IMR-90 (cell line): ENCODE data around the gene SEMA4D.

ENCODE experiments used
- BHLHE40 ChIP-seq: fragments of 150-350 bp; IDR thresholded peaks from 2 replicates; pipeline ENCODE4 v1.6.1; 2016; ENCODE audit warnings: mild to moderate bottlenecking, low read depth, low read length
- CEBPB ChIP-seq: IDR thresholded peaks from 2 replicates; pipeline ENCODE4 v1.6.1; 2012; ENCODE audit warnings: low read depth, low read length, improper control_type of control experiment
- CHD1 ChIP-seq: IDR thresholded peaks from 2 replicates; pipeline ENCODE4 v1.6.1; 2012; ENCODE audit warnings: low read depth, low read length, improper control_type of control experiment
- MAFK ChIP-seq: IDR thresholded peaks from 2 replicates; pipeline ENCODE4 v1.6.1; 2012; ENCODE audit warnings: low read depth, low read length, improper control_type of control experiment
- MAZ ChIP-seq: IDR thresholded peaks from 2 replicates; pipeline ENCODE4 v1.6.1; 2012; ENCODE audit warnings: low read depth, mild to moderate bottlenecking, low read length, improper control_type of control experiment, moderate library complexity, borderline replicate concordance
- MXI1 ChIP-seq: IDR thresholded peaks from 2 replicates; pipeline ENCODE4 v1.6.1; 2012; ENCODE audit warnings: low read depth, mild to moderate bottlenecking, low read length, moderate library complexity, borderline replicate concordance
- POLR2A ChIP-seq: IDR thresholded peaks from 2 replicates; pipeline ENCODE4 v1.6.1; 2012; ENCODE audit warnings: mild to moderate bottlenecking, low read depth, low read length
- RAD21 ChIP-seq: IDR thresholded peaks from 2 replicates; pipeline ENCODE4 v1.6.1; 2012; ENCODE audit warnings: low read length, improper control_type of control experiment
- RFX5 ChIP-seq: IDR thresholded peaks from 2 replicates; pipeline ENCODE4 v1.8.0; 2012; ENCODE audit warnings: low read depth, mild to moderate bottlenecking, low read length, moderate library complexity
- USF2 ChIP-seq: fragments of 150-350 bp; IDR thresholded peaks from 2 replicates; pipeline ENCODE4 v1.6.1; 2017; ENCODE audit warnings: mild to moderate bottlenecking, antibody characterized with exemption, low read length, low read depth
- TF ChIP-seq, protein P1 (sequence below): conservative IDR thresholded peaks from 2 replicates; pipeline ENCODE4 v1.5.1; 2012; ENCODE audit warnings: mild to moderate bottlenecking, low read depth, low read length, improper control_type of control experiment

DNA sequence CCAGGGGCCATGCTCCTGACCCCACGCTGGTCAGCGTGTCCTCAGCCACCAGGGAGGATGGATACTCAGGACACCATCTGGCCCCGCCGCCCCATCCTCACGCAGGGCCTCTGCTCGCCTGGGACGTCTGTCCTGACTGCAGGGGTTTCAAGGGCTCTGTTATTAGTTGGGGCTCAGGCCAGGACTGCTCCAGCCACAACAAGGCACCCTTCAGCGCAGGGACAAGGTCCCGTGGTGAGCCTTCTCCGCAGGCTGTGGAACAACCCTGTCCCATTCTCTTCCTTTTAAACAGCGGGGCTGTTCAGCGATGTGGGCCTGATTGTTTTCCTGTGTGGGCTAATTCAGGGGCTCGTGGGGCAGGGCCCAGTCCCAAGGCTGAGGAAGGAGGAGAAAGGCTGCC, 61.6 kb downstream of the SEMA4D start:
- TF ChIP-seq, protein P1, sequence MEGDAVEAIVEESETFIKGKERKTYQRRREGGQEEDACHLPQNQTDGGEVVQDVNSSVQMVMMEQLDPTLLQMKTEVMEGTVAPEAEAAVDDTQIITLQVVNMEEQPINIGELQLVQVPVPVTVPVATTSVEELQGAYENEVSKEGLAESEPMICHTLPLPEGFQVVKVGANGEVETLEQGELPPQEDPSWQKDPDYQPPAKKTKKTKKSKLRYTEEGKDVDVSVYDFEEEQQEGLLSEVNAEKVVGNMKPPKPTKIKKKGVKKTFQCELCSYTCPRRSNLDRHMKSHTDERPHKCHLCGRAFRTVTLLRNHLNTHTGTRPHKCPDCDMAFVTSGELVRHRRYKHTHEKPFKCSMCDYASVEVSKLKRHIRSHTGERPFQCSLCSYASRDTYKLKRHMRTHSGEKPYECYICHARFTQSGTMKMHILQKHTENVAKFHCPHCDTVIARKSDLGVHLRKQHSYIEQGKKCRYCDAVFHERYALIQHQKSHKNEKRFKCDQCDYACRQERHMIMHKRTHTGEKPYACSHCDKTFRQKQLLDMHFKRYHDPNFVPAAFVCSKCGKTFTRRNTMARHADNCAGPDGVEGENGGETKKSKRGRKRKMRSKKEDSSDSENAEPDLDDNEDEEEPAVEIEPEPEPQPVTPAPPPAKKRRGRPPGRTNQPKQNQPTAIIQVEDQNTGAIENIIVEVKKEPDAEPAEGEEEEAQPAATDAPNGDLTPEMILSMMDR = no peak
- no peak for TF ChIP-seq MXI1
- no peak for TF ChIP-seq POLR2A
- TF ChIP-seq BHLHE40 = no peak
- no peak for TF ChIP-seq USF2
- no peak for TF ChIP-seq RAD21
- no peak for TF ChIP-seq CHD1
- no peak for TF ChIP-seq CEBPB
- no peak for TF ChIP-seq MAFK
- TF ChIP-seq RFX5 = no peak
- TF ChIP-seq MAZ = no peak
